ENCODE measurements around the gene FAM163B. TPM values are rescaled to one million over a fixed set of nuclear protein-coding genes. Genes with fewer than 3 reads are reported as not detected.

The FAM163B gene
- total and polyA plus RNA-seq, 2 of the 8 experiments (the other 6 are each of a cell fraction or from before 2014, with no cell fraction given), result 0.63 to 1.0 TPM

GRCh38 chr9:133609311-133610098 lies at the start of gene FAM163B (continued):
- TF ChIP-seq RFX5 (IDR thresholded peaks at IDR 0.05; ENCODE audit: borderline replicate concordance, low read depth, low read length) (no peak), HDAC6 (IDR thresholded peaks at IDR 0.05; ENCODE audit: low read depth, low read length) (no peak), SIRT6 (IDR thresholded peaks at IDR 0.05; ENCODE audit: low read length) (no peak), SUZ12 (IDR thresholded peaks at IDR 0.05; ENCODE audit: low read length) (0 out of 2 replicates have a peak, but pooled peaks have one; percentile 11), CBX5 (IDR thresholded peaks at IDR 0.05; ENCODE audit: low read depth, low read length) (no peak), USF2 (IDR thresholded peaks at IDR 0.05; ENCODE audit: low read length) (no peak), JUN (IDR thresholded peaks at IDR 0.05; ENCODE audit: low read depth, low read length) (no peak), NRF1 (IDR thresholded peaks at IDR 0.05; ENCODE audit: low read depth, low read length) (no peak), GTF2F1 (IDR thresholded peaks at IDR 0.05; ENCODE audit: borderline replicate concordance, low read depth, low read length) (no peak), CREB1 (IDR thresholded peaks at IDR 0.05) (peak; percentile 45; the same call in 1 of the 2 replicates), YY1 (IDR thresholded peaks at IDR 0.05; ENCODE audit: low read depth, low read length) (no peak), KDM4A (IDR thresholded peaks at IDR 0.05; ENCODE audit: low read depth, low read length, severe bottlenecking) (no peak), CHD1 (IDR thresholded peaks at IDR 0.05; ENCODE audit: low read depth, low read length) (no peak), KDM1A (IDR thresholded peaks at IDR 0.05; ENCODE audit: borderline replicate concordance, low read length) (no peak), FOSL1 (IDR thresholded peaks at IDR 0.05; ENCODE audit: insufficient read depth, low read depth, low read length) (no peak), SRF (IDR thresholded peaks at IDR 0.05; ENCODE audit: low read depth, low read length) (no peak)

Measured in H1 (cell line).